Stomach (tissue), 4 donors: ENCODE results near the gene CHCHD6.

Experiments
- POLR2AphosphoS5 ChIP-seq, 3 donors: sonication (generic); formaldehyde crosslinking; IDR thresholded peaks; one replicate each; pipeline ENCODE4 v1.6.1; 2016; ENCODE audit warnings: antibody characterized with exemption in 3 of 3
- TF ChIP-seq, protein P1 (sequence below), 7 experiments: fragments of 450-650 bp in 4 of 7; fragments of 200-600 bp in 3 of 7; sonication (generic) in 3 of 7; IDR thresholded peaks; one replicate each; pipeline ENCODE4 v1.5.1; 2016 to 2019; ENCODE audit warnings: antibody characterized with exemption in 7 of 7, control low read depth in 2 of 7, mild to moderate bottlenecking in 1 of 7

DNA sequence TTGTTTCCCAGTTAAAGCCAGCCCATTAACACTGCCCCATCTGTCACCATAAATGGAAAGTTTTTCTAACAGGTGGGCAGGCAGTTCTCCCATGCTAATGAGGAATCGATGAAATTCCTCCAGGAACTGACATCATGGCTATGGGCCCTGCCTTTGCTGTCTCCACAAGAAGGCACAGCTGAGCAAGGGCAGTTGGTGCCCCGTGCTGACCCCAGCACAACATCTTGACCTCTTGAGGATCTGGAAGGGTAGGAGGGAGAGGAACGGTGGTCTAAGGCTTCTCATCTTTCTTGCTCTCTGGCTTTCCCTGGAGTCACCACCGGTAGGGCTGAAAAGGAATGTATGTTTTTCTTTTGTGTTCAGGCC is 46.7 kb downstream of the CHCHD6 start:
- TF ChIP-seq, protein P1, sequence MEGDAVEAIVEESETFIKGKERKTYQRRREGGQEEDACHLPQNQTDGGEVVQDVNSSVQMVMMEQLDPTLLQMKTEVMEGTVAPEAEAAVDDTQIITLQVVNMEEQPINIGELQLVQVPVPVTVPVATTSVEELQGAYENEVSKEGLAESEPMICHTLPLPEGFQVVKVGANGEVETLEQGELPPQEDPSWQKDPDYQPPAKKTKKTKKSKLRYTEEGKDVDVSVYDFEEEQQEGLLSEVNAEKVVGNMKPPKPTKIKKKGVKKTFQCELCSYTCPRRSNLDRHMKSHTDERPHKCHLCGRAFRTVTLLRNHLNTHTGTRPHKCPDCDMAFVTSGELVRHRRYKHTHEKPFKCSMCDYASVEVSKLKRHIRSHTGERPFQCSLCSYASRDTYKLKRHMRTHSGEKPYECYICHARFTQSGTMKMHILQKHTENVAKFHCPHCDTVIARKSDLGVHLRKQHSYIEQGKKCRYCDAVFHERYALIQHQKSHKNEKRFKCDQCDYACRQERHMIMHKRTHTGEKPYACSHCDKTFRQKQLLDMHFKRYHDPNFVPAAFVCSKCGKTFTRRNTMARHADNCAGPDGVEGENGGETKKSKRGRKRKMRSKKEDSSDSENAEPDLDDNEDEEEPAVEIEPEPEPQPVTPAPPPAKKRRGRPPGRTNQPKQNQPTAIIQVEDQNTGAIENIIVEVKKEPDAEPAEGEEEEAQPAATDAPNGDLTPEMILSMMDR (IDR thresholded peaks at IDR 0.05) = no peak
- no peak for TF ChIP-seq POLR2AphosphoS5 (IDR thresholded peaks at IDR 0.05)
